Caki2 (cell line): ENCODE measurements around the gene DDN. TPM values are rescaled to one million over a fixed set of nuclear protein-coding genes. Genes with fewer than 3 reads are reported as not detected.

Source experiments
- DNase-seq: peaks from one replicate; pipeline ENCODE4 v3.0.0-alpha.2; 2015; ENCODE audit warnings: low read depth
- in situ Hi-C: cut with HindIII; loops from 2 replicates; pipeline ENCODE4 v1.10.0; 2016; ENCODE audit warnings: low sequenced_read_pairs, low pct_unique_long_range_greater_than_20kb, mixed read lengths
- total RNA-seq: library from RNA; depleted of rRNA; stranded (reverse); fragments of >200 nt; shearing (Covaris generic); gene quantifications from 2 replicates; pipeline ENCODE4 v1.2.3, GENCODE V29; 2014; ENCODE audit warnings: low replicate concordance; rRNA removed

Gene DDN
- total RNA-seq, 1 experiment from 2014 or later: not detected

GRCh38 chr12:48954841-48955501 is 44.2 kb downstream of the DDN start:
- in situ Hi-C loops: no loop called here
- DNase-seq: no peak

- no peak for DNase-seq
- in situ Hi-C loops: no loop called here
Measured at GRCh38 chr12:48954061-48954460, 45.1 kb downstream of the DDN start.

DNA sequence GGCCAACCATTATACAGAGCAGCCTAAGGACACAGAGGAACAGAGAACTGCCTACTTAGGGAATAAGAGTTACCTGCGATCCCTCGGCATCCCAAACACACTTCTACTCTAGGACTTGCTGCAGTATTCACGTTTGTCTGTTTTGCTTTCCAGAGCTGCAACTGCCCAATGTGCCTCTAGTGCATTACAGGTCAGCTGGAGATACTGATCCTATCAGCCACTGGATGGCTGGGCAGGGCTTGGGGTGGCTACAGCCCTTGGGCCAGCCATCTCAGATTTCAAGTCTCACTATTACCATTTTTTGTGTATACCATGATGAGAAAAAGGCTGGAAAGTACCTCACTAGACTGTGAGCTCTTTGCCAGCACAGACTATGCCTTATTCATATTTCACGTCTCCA is 46.5 kb downstream of the DDN start:
- in situ Hi-C loops: no loop called here
- no peak for DNase-seq

DNA sequence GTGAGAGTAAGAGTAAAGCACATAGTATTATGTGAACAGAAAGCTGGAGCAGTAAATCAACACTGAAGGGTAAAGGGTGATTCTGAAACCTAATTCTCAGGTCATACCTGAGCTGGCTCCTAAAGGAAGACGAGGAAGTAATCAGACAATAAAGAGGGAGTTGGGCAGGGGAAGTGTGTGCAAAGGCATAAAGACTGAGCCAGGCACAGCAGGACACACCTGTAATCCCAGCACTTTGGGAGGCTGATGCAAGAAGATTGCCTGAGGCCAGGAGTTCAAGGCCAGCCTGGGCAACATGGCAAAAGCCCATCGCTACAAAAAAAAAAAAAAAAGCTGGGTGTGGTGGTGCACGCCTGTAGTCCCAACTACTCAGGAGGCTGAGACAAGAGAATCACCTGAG is 51.4 kb downstream of the DDN start:
- no peak for DNase-seq

DNA sequence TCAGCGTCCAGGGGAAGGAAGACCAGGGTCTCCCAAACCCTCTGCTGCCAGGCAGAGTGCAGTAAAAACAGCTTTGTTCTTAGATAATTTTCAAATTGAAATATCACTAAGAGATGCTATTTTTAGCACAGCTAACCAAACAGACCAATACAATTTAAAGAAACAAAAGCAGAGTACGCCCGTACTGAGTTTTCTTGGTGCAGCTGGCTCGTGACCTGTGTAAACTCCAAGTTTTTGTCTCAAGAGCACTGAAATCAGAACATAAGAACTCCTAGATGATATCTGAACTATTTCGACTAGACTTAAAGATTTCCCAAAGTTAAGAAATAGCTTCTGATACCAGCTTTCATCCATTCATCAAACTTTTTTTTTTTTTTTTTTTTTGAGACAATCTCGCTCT is 52.2 kb downstream of the DDN start:
- in situ Hi-C loops: no loop called here
- DNase-seq: no peak

More for the DNA sequence above, 51.4 kb downstream of the DDN start:
- in situ Hi-C loops: no loop called here

- in situ Hi-C loops: no loop called here
- DNase-seq: no peak
Measured at GRCh38 chr12:48946205-48946604, 53.0 kb downstream of the DDN start.

Other genes starting within 250 kb of the DDN start
- 65.4 and 76.6 TPM in 2 replicates for gene ADCY6, start 210.3 kb downstream of the DDN start, total RNA-seq
- gene CACNB3, start 180.9 kb downstream of the DDN start, total RNA-seq: 27.9 and 32.8 TPM in 2 replicates
- gene DDX23, start 147.2 kb downstream of the DDN start, total RNA-seq: 89.5 and 94.4 TPM in 2 replicates
- 0.57 and 0.96 TPM in 2 replicates for gene RND1, start 133.5 kb downstream of the DDN start, total RNA-seq
- 20.0 and 31.6 TPM in 2 replicates for gene FKBP11, start 73.9 kb downstream of the DDN start, total RNA-seq
- 174 and 178 TPM in 2 replicates for gene ARF3, start 41.9 kb downstream of the DDN start, total RNA-seq
- gene WNT10B, start 27.6 kb downstream of the DDN start, total RNA-seq: 1.1 TPM in 1 of 2 replicates, not detected in the other
- gene WNT1, start 21.1 kb downstream of the DDN start, total RNA-seq: not detected in 2 replicates
- gene PRKAG1, start 19.4 kb upstream of the DDN start, total RNA-seq: 107 and 124 TPM in 2 replicates
- gene KMT2D, start 61.4 kb upstream of the DDN start, total RNA-seq: 10.7 and 15.2 TPM in 2 replicates
- 0.81 and 4.3 TPM in 2 replicates for gene RHEBL1, start 70.6 kb upstream of the DDN start, total RNA-seq
- gene DHH, start 95.4 kb upstream of the DDN start, total RNA-seq: not detected in 2 replicates
- gene LMBR1L, start 111.5 kb upstream of the DDN start, total RNA-seq: 9.3 and 66.5 TPM in 2 replicates
- 3,617 and 4,414 TPM in 2 replicates for gene TUBA1B, start 132.0 kb upstream of the DDN start, total RNA-seq
- 595 and 654 TPM in 2 replicates for gene TUBA1A, start 189.7 kb upstream of the DDN start, total RNA-seq